GM12878 (cell line): Measurements from ENCODE around the gene ERVW-1. TPM values are rescaled to one million over a fixed set of nuclear protein-coding genes. Genes with fewer than 3 reads are reported as not detected.

Experiments used
- ATAC-seq: fragments of 200-7000 bp; cut with Tn5 transposase; 3 replicates; pipeline ENCODE4 v1.9.1; 2020; ENCODE audit warnings: mild to moderate bottlenecking, moderate library complexity
- BruUV-seq: library from RNA; stranded (reverse); fragments of 400-500 nt; replicated peaks from 2 replicates; lab custom pipeline; 2021; lab: Mats Ljungman, UMichigan
- CTCF ChIA-PET: fragments of 300-600 bp; sonication (Branson Sonifier 250); formaldehyde crosslinking; extraction: SDS; loops from one replicate; lab custom pipeline; 2021; ENCODE audit warnings: inconsistent platforms; lab: Yijun Ruan, JAX
- POLR2A ChIA-PET: fragments of 350-600 bp; formaldehyde crosslinking; extraction: SDS; loops from one replicate; lab custom pipeline; 2021; ENCODE audit warnings: inconsistent platforms; lab: Charles Lee
- RAD21 ChIA-PET: fragments of 300-600 bp; sonication (Branson Sonifier 250); formaldehyde crosslinking; loops from one replicate; lab custom pipeline; 2023; ENCODE audit warnings: antibody characterized with exemption; ENCODE audit not compliant: unreplicated experiment; lab: Charles Lee
- SMC1A ChIA-PET: fragments of 300-600 bp; sonication (Branson Sonifier 250); formaldehyde crosslinking; loops from one replicate; lab custom pipeline; 2023; ENCODE audit not compliant: unreplicated experiment, uncharacterized antibody; lab: Charles Lee
- DNase-seq: peaks from one replicate; pipeline ENCODE4 v3.0.0-alpha.2; 2011; ENCODE audit warnings: low read depth, low spot score
- FAIRE-seq: peaks from 3 replicates; lab custom pipeline; 2011; peaks lifted over from hg19 to GRCh38; lab: Jason Lieb, UNC
- H2AFZ ChIP-seq: 2 replicates; pipeline ENCODE4 v1.6.0; 2011; ENCODE audit warnings: low read depth, low read length, control low read depth; ENCODE audit not compliant: control insufficient read depth
- H3K27ac ChIP-seq: 2 replicates; pipeline ENCODE4 v1.5.1; 2011; ENCODE audit warnings: control low read depth; ENCODE audit not compliant: control insufficient read depth, insufficient read depth
- H3K27me3 ChIP-seq, 2 experiments: replicated peaks in 1 of 2; 2 replicates each; pipeline versions ENCODE4 v1.6.0 to v1.6.1; 2011; ENCODE audit warnings: low read length in 1 of 2; ENCODE audit not compliant: control insufficient read depth in 2 of 2, insufficient read depth in 2 of 2
- H3K36me3 ChIP-seq, 2 experiments: 2 replicates each; pipeline ENCODE4 v1.5.1; 2011; ENCODE audit warnings: low read length in 1 of 2; ENCODE audit not compliant: control insufficient read depth in 2 of 2, insufficient read depth in 2 of 2
- H3K4me1 ChIP-seq: 2 replicates; pipeline ENCODE4 v1.6.1; 2011; ENCODE audit warnings: mild to moderate bottlenecking, low read length, moderate library complexity, mixed read lengths; ENCODE audit not compliant: control insufficient read depth, insufficient read depth
- H3K4me2 ChIP-seq: 2 replicates; pipeline ENCODE4 v1.6.0; 2011; ENCODE audit warnings: control low read depth; ENCODE audit not compliant: control insufficient read depth, insufficient read depth
- H3K4me3 ChIP-seq: fragments of 200-600 bp; sonication (generic); 2 replicates; pipeline ENCODE4 v1.5.1; 2016
- H3K79me2 ChIP-seq: 2 replicates; pipeline ENCODE4 v1.6.0; 2011; ENCODE audit warnings: low read length; ENCODE audit not compliant: control insufficient read depth, insufficient read depth
- H3K9ac ChIP-seq: 2 replicates; pipeline ENCODE4 v1.8.0; 2011; ENCODE audit warnings: low read length, control low read depth, mixed read lengths; ENCODE audit not compliant: control insufficient read depth, insufficient read depth
- H3K9me3 ChIP-seq: replicated peaks from 3 replicates; pipeline ENCODE4 v1.5.1; 2011; ENCODE audit warnings: mild to moderate bottlenecking, low read length; ENCODE audit not compliant: control insufficient read depth, insufficient read depth
- H4K20me1 ChIP-seq: 2 replicates; pipeline ENCODE4 v1.6.0; 2011; ENCODE audit not compliant: control insufficient read depth, insufficient read depth
- RBBP5 ChIP-seq: fragments of 200-600 bp; sonication (generic); conservative IDR thresholded peaks from 2 replicates; pipeline ENCODE4 v1.6.1; 2016
- WGBS: methylation state at CpG from one replicate; pipeline ENCODE4 v1.1.6; 2016; ENCODE audit warnings: low lambda C conversion rate; ENCODE audit not compliant: insufficient replicate concordance, insufficient coverage; ENCODE audit errors: missing lambda C conversion rate; 5-methylcytosine and 5-hydroxymethylcytosine counted together
- in situ Hi-C: fragments of 300-500 bp; cut with MboI; formaldehyde crosslinking; loops from 9 replicates; pipeline ENCODE4 v1.14.3; 2018; ENCODE audit warnings: mixed read lengths
- intact Hi-C: fragments of 100-400 bp; cut with micrococcal nuclease; formaldehyde crosslinking; loops from one replicate; pipeline ENCODE4 v1.14.2; 2022; ENCODE audit not compliant: unreplicated experiment
- polyA plus RNA-seq, 11 experiments: library from polyadenylated mRNA; depleted of rRNA in 4 of 11; unstranded in 6 of 11; stranded (reverse) in 5 of 11; fragments of >200 nt; fragmentation: Nextera tagmentation in 4 of 11; fragmentation: Illumina TruSeq in 1 of 11; extraction: Ambion mirVana in 4 of 11; extraction: Trizol in 1 of 11; gene quantifications; 1 replicate in 1 of 11; 2 replicates in 10 of 11; pipeline versions ENCODE4 v1.2.1 to v1.2.3, GENCODE V29; 2011 to 2016; ENCODE audit warnings: inconsistent platforms in 2 of 11, missing spikeins in 2 of 11, low read depth in 1 of 11
- total RNA-seq, 4 experiments: library from RNA; depleted of rRNA in 3 of 4; stranded (reverse); fragments of >200 nt in 3 of 4; fragmentation: Illumina TruSeq in 1 of 4; extraction: Trizol in 1 of 4; gene quantifications; 2 replicates each; pipeline versions ENCODE4 v1.2.1 to v1.2.3, GENCODE V29; 2013 to 2021
- TF ChIP-seq, protein P1 (sequence below): IDR thresholded peaks from 2 replicates; pipeline ENCODE4 v1.6.1; 2012; ENCODE audit warnings: improper control_type of control experiment, low read depth, low read length; ENCODE audit not compliant: insufficient replicate concordance

Gene ERVW-1
- total and polyA plus RNA-seq, 10 of the 15 experiments (the other 5 are each of a cell fraction or from before 2014, with no cell fraction given): 0.05 TPM; not detected in 9

- H3K9ac ChIP-seq: no peak overlapping the region
- POLR2A ChIA-PET: no interaction called here
- H3K9me3 ChIP-seq: no peaks in the 10 kb centered on the region
- no peak for ATAC-seq
- intact Hi-C loops (no loop called here), in situ Hi-C loops (loop anchor here (25.0 kb wide), 1 partner anchor 1346 kb away; no protein-coding TSS in a partner anchor)
- H3K4me1 ChIP-seq: no peaks in the 10 kb centered on the region
- H3K4me2 ChIP-seq: no peak overlapping the region
- no TSS peak for BruUV-seq
- H4K20me1 ChIP-seq: no peaks in the 10 kb centered on the region
- SMC1A ChIA-PET: no interaction called here
- CTCF ChIA-PET: no interaction called here
- FAIRE-seq: no peak
- no peaks in the 10 kb centered on the region; a peak in 1 of 4 replicates for H3K27me3 ChIP-seq
- TF ChIP-seq, protein P1, sequence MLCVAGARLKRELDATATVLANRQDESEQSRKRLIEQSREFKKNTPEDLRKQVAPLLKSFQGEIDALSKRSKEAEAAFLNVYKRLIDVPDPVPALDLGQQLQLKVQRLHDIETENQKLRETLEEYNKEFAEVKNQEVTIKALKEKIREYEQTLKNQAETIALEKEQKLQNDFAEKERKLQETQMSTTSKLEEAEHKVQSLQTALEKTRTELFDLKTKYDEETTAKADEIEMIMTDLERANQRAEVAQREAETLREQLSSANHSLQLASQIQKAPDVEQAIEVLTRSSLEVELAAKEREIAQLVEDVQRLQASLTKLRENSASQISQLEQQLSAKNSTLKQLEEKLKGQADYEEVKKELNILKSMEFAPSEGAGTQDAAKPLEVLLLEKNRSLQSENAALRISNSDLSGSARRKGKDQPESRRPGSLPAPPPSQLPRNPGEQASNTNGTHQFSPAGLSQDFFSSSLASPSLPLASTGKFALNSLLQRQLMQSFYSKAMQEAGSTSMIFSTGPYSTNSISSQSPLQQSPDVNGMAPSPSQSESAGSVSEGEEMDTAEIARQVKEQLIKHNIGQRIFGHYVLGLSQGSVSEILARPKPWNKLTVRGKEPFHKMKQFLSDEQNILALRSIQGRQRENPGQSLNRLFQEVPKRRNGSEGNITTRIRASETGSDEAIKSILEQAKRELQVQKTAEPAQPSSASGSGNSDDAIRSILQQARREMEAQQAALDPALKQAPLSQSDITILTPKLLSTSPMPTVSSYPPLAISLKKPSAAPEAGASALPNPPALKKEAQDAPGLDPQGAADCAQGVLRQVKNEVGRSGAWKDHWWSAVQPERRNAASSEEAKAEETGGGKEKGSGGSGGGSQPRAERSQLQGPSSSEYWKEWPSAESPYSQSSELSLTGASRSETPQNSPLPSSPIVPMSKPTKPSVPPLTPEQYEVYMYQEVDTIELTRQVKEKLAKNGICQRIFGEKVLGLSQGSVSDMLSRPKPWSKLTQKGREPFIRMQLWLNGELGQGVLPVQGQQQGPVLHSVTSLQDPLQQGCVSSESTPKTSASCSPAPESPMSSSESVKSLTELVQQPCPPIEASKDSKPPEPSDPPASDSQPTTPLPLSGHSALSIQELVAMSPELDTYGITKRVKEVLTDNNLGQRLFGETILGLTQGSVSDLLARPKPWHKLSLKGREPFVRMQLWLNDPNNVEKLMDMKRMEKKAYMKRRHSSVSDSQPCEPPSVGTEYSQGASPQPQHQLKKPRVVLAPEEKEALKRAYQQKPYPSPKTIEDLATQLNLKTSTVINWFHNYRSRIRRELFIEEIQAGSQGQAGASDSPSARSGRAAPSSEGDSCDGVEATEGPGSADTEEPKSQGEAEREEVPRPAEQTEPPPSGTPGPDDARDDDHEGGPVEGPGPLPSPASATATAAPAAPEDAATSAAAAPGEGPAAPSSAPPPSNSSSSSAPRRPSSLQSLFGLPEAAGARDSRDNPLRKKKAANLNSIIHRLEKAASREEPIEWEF: no peak
- TF ChIP-seq RBBP5: no peak
- TF ChIP-seq, all 136 proteins: peak for 0
- WGBS: 75% methylated on average over 8 of the region's 8 CpGs
- no peak overlapping the region for H2AFZ ChIP-seq
- RAD21 ChIA-PET: no interaction called here
- H3K27ac ChIP-seq: no peak overlapping the region
- H3K36me3 ChIP-seq: no peaks in the 10 kb centered on the region
- H3K4me3 ChIP-seq: no peak overlapping the region
- H3K79me2 ChIP-seq: no peaks in the 10 kb centered on the region
- no peak for DNase-seq
These were observed 44.7 kb downstream of the ERVW-1 start for GRCh38 chr7:92433019-92433418.
